GM12891 (cell line): ENCODE data around the gene ZNF567.

Experiments
- DNase-seq: peaks from one replicate; pipeline ENCODE4 v3.0.0; 2011; ENCODE audit warnings: low spot score; ENCODE audit not compliant: insufficient read length
- FAIRE-seq: peaks from 2 replicates; lab custom pipeline; 2011; peaks lifted over from hg19 to GRCh38; lab: Jason Lieb, UNC
- POU2F2 ChIP-seq: IDR thresholded peaks from 2 replicates; pipeline ENCODE4 v1.6.1; 2011; ENCODE audit warnings: low read depth, mild to moderate bottlenecking, control low read depth, low read length, moderate library complexity
- TAF1 ChIP-seq: IDR thresholded peaks from 2 replicates; pipeline ENCODE4 v1.6.1; 2011; ENCODE audit warnings: low read depth, low read length, control low read depth

ZNF567 gene

GRCh38 chr19:36750066-36750691, 62.8 kb downstream of the ZNF567 start:
- DNase-seq (no peak), FAIRE-seq (no peak)
- TF ChIP-seq POU2F2 (no peak), TAF1 (no peak)
